Gastrocnemius medialis (tissue), 4 donors: ENCODE results near the gene DDX31. TPM values are rescaled to one million over a fixed set of nuclear protein-coding genes. Genes with fewer than 3 reads are reported as not detected.

Experiments
- ATAC-seq, 2 donors: fragments of 150-250 bp; one replicate each; pipeline ENCODE4 v1.9.1; 2016
- DNase-seq, 2 donors: peaks; one replicate each; pipeline ENCODE4 v3.0.0-alpha.2; 2019
- H3K27ac ChIP-seq, 4 donors: fragments of 200-600 bp; sonication (generic); 1 replicate in 1 of 4; 2 replicates in 3 of 4; pipeline ENCODE4 v1.5.1; 2016 to 2018; ENCODE audit warnings: mild to moderate bottlenecking in 2 of 4, moderate library complexity in 1 of 4
- H3K27me3 ChIP-seq, 3 donors: fragments of 200-600 bp; sonication (generic) in 2 of 3; 1 replicate in 1 of 3; 2 replicates in 2 of 3; pipeline versions ENCODE4 v1.5.1 to v1.6.0; 2016 to 2019; ENCODE audit warnings: mild to moderate bottlenecking in 1 of 3, moderate library complexity in 1 of 3
- H3K36me3 ChIP-seq, 2 donors: fragments of 200-600 bp; sonication (generic) in 1 of 2; one replicate each; pipeline ENCODE4 v1.5.1; 2017 to 2018
- H3K4me1 ChIP-seq, 2 donors: fragments of 200-600 bp; sonication (generic) in 1 of 2; one replicate each; pipeline ENCODE4 v1.5.1; 2016 to 2017; ENCODE audit warnings: mild to moderate bottlenecking in 2 of 2
- H3K4me3 ChIP-seq, 4 donors: fragments of 200-600 bp; sonication (generic) in 3 of 4; 1 replicate in 1 of 4; 2 replicates in 3 of 4; pipeline ENCODE4 v1.5.1; 2016 to 2019; ENCODE audit warnings: mild to moderate bottlenecking in 2 of 4
- H3K9me3 ChIP-seq, 3 donors: fragments of 200-600 bp; sonication (generic) in 2 of 3; 1 replicate in 1 of 3; 2 replicates in 2 of 3; pipeline ENCODE4 v1.5.1; 2016 to 2019
- POLR2A ChIP-seq, 2 donors: fragments of 450-650 bp; IDR thresholded peaks; one replicate each; pipeline ENCODE4 v1.6.1; 2017; ENCODE audit warnings: antibody characterized with exemption in 2 of 2, mild to moderate bottlenecking in 2 of 2, moderate library complexity in 2 of 2
- in situ Hi-C, 4 donors: fragments of 200-750 bp; cut with MboI; loops; one replicate each; pipeline versions ENCODE4 v1.15.0 to v1.8.0; 2017; ENCODE audit warnings: low sequenced_read_pairs in 4 of 4
- intact Hi-C: fragments of 100-400 bp; cut with DNase I; formaldehyde crosslinking; loops from one replicate; pipeline ENCODE4 v1.15.1; 2023; ENCODE audit warnings: low total_unique reads
- total RNA-seq, 4 donors: library from RNA; depleted of rRNA; stranded (reverse); fragments of >200 nt; gene quantifications; one replicate each; pipeline versions ENCODE4 v1.1.0 to v1.2.3, GENCODE V29; 2016
- TF ChIP-seq, protein P1 (sequence below), 5 experiments: fragments of 450-650 bp in 3 of 5; fragments of 200-600 bp in 2 of 5; sonication (generic) in 2 of 5; IDR thresholded peaks in 4 of 5; conservative IDR thresholded peaks in 1 of 5; 1 replicate in 4 of 5; 2 replicates in 1 of 5; pipeline ENCODE4 v1.5.1; 2016 to 2019; ENCODE audit warnings: antibody characterized with exemption in 5 of 5, mild to moderate bottlenecking in 3 of 5, moderate library complexity in 3 of 5

Gene DDX31
- total RNA-seq, 4 donors from 2014 or later = 5.4 to 8.8 (median 6.4) TPM

DNA sequence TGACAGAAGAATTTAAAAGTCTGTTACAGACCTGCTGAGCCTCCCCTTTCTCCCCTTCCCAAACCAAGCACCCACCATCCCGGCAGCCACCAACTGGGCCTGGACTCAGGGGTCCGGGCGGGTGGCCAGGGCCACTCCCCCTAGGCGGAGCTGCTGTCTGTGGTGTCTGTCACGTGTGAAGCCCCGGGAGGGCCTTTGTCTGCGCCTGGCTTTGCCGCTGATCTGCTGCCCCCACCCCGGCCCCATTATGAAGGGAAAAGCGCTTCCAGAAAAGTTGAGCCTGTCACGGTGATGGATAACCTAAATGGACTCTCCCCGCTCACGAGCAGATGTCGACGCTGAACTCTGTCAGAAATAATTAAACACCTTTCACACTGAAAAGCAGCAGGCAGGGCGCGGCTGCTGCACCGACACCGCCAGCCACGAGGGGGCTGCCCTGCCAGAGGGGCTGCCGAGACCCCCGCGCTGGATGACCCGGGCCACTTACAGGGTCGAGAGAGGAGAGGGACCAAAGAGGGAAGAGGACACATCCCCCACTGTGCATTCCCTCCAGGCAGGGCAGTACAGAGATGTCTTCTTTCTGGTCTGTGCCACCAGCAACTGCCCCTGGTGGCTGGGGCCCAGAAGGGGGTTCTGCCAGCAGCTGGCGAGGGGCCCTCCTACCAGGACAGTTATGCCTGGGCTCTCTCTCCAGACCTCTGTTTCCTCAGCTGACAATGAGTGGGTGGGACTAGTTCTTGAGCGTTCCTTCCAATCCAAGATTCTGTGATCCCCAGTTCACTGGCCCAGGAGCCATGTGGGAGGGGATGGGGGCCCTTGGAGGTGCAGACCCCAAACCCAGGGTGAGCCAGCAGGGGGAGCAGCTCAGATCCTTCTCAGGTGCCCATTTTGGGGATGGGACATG lies 123.4 kb downstream of the DDX31 start:
- TF ChIP-seq, protein P1, sequence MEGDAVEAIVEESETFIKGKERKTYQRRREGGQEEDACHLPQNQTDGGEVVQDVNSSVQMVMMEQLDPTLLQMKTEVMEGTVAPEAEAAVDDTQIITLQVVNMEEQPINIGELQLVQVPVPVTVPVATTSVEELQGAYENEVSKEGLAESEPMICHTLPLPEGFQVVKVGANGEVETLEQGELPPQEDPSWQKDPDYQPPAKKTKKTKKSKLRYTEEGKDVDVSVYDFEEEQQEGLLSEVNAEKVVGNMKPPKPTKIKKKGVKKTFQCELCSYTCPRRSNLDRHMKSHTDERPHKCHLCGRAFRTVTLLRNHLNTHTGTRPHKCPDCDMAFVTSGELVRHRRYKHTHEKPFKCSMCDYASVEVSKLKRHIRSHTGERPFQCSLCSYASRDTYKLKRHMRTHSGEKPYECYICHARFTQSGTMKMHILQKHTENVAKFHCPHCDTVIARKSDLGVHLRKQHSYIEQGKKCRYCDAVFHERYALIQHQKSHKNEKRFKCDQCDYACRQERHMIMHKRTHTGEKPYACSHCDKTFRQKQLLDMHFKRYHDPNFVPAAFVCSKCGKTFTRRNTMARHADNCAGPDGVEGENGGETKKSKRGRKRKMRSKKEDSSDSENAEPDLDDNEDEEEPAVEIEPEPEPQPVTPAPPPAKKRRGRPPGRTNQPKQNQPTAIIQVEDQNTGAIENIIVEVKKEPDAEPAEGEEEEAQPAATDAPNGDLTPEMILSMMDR (IDR thresholded peaks at IDR 0.05 in 4 of 5, conservative IDR thresholded peaks at IDR 0.05 in 1 of 5) = peak in 1 of 5 experiments; percentile 7
- TF ChIP-seq POLR2A (IDR thresholded peaks at IDR 0.05) = no peak
- Histone ChIP-seq H3K36me3 (no peaks in the 10 kb centered on the region), H3K27me3 (peaks cover 21 to 23% (median 21%) of the 10 kb centered on the region in 3 donors), H3K4me1 (no peaks in the 10 kb centered on the region), H3K27ac (no peak overlapping the region), H3K9me3 (no peaks in the 10 kb centered on the region), H3K4me3 (peak overlapping the region in 1 of 4 donors; percentile 7)
- DNase-seq (no peak), ATAC-seq (no peak)
- in situ Hi-C loops = no loop called here
- intact Hi-C loops = no loop called here

DNA sequence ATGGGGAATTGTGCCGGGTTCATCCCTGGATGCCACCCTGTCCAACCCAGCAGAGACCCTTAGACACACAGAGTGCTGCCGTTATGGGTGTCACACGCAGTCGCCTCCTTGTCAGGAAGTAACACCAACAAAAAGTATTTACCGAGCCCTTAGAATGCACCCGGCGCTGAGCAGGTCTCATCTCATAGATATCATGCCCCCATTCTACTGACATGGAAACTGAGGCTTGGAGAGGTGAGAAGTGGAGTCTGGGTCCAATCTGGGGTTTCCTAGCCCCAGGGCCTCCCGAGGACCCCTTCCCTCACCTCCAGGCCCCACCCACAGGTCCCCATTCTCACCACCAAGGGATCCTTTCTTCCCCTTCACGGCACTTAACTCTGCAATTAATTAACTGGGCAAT lies 124.2 kb downstream of the DDX31 start:
- no peaks in the 10 kb centered on the region for H3K4me1 ChIP-seq
- intact Hi-C loops (no loop called here), in situ Hi-C loops (no loop called here)
- ATAC-seq (no peak), DNase-seq (no peak)
- no peak for TF ChIP-seq POLR2A (IDR thresholded peaks at IDR 0.05)
- TF ChIP-seq, protein P1 (IDR thresholded peaks at IDR 0.05 in 4 of 5, conservative IDR thresholded peaks at IDR 0.05 in 1 of 5) = no peak
- H3K9me3 ChIP-seq = no peaks in the 10 kb centered on the region
- no peak overlapping the region for H3K4me3 ChIP-seq
- no peak overlapping the region for H3K27ac ChIP-seq
- H3K36me3 ChIP-seq = no peaks in the 10 kb centered on the region
- peaks cover 21 to 23% (median 21%) of the 10 kb centered on the region in 3 donors for H3K27me3 ChIP-seq

DNA sequence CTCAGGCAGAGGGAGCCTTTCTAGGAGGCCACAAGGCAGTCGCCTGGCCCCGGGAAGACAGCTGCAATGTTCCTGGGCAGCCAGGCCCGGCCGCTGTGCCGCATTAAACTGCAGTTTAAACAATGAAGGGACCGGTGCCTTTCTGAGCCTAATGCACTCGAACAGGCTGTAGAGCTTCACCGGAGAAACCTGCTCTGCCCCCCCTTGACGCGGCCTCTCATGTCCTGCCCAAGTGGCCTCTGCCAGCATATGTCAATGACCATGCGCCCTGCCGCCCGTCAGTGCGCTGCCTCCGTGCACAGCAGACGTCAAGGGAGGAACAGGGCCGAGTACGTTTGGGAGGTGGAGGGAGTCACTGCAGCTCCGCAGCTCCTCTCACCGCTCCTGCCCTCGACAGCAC lies 125.8 kb downstream of the DDX31 start:
- Histone ChIP-seq H3K4me1 (no peaks in the 10 kb centered on the region), H3K36me3 (no peaks in the 10 kb centered on the region), H3K4me3 (no peak overlapping the region), H3K27ac (no peak overlapping the region), H3K9me3 (no peaks in the 10 kb centered on the region), H3K27me3 (peaks cover 21 to 23% (median 21%) of the 10 kb centered on the region in 3 donors)
- ATAC-seq (no peak), DNase-seq (no peak)
- intact Hi-C loops (no loop called here), in situ Hi-C loops (no loop called here)
- TF ChIP-seq POLR2A (IDR thresholded peaks at IDR 0.05) = no peak
- TF ChIP-seq, protein P1 (IDR thresholded peaks at IDR 0.05 in 4 of 5, conservative IDR thresholded peaks at IDR 0.05 in 1 of 5) = no peak

- TF ChIP-seq, protein P1 (IDR thresholded peaks at IDR 0.05 in 4 of 5, conservative IDR thresholded peaks at IDR 0.05 in 1 of 5) = no peak
- no peak for TF ChIP-seq POLR2A (IDR thresholded peaks at IDR 0.05)
- in situ Hi-C loops (no loop called here), intact Hi-C loops (no loop called here)
- H3K4me3 ChIP-seq = no peak overlapping the region
- no peak overlapping the region for H3K27ac ChIP-seq
- H3K9me3 ChIP-seq = no peaks in the 10 kb centered on the region
- no peak for DNase-seq
- no peaks in the 10 kb centered on the region for H3K4me1 ChIP-seq
- H3K27me3 ChIP-seq = peaks cover 21 to 23% (median 21%) of the 10 kb centered on the region in 3 donors
- ATAC-seq = no peak
- H3K36me3 ChIP-seq = no peaks in the 10 kb centered on the region
Observed at GRCh38 chr9:132543251-132543650, 126.5 kb downstream of the DDX31 start.

Other genes with a start within 250 kb of the DDX31 start
- not detected for gene BARHL1, start 87.4 kb downstream of the DDX31 start, total RNA-seq
- 10 to 100 TPM in 3 of 4 donors, 1 to 10 TPM in 1; 9.2 to 11.7 (median 10.8) TPM for gene GTF3C4, start 481 bp upstream of the DDX31 start, total RNA-seq
- gene AK8, start 208.3 kb upstream of the DDX31 start, total RNA-seq = not detected
- gene SPACA9, start 208.9 kb upstream of the DDX31 start, total RNA-seq = 1 to 10 TPM in 2 of 4 donors, under 1 TPM in 2; 0.24 to 2.5 (median 1.0) TPM